Muscle of back (tissue), 13 donors: Measurements from ENCODE around the gene P4HB. TPM values are rescaled to one million over a fixed set of nuclear protein-coding genes. Genes with fewer than 3 reads are reported as not detected.

Experiments
- DNase-seq, 3 donors: peaks; one replicate each; pipeline versions ENCODE4 v3.0.0 to v3.0.0-alpha.2; 2013
- long read RNA-seq, 9 donors: transcript quantifications; one replicate each; lab custom pipeline, GENCODE V29; 2026
- polyA plus RNA-seq, 10 donors: library from polyadenylated mRNA; unstranded; fragments of 120-200 nt; gene quantifications; one replicate each; pipeline ENCODE4 v1.2.1, GENCODE V29; 2013; ENCODE audit not compliant: insufficient read length in 10 of 10

Gene P4HB
- 100 to 1,000 TPM; 359 to 534 (median 424) TPM for polyA plus RNA-seq
- long read RNA-seq, donor 1, transcript P4HB-204 (2 exons, 872 nt) = minor isoform, 15 of 125 reads
- long read RNA-seq, donor 1, transcript P4HB-201 (11 exons, 2,603 nt) = major isoform, 93 of 125 reads
- long read RNA-seq, donor 1, transcript P4HB-215 (3 exons, 493 nt) = minor isoform, 11 of 125 reads
- long read RNA-seq, donor 1, partial matches to known transcripts = 0 of 125 reads
- long read RNA-seq, donor 1, other reads (novel, unspliced or antisense) = 0 of 125 reads
- long read RNA-seq, donor 2, transcript P4HB-201 (11 exons, 2,603 nt) = major isoform, 77 of 96 reads
- long read RNA-seq, donor 2, transcript P4HB-204 (2 exons, 872 nt) = minor isoform, 5 of 96 reads
- long read RNA-seq, donor 2, partial matches to known transcripts = 0 of 96 reads
- long read RNA-seq, donor 2, other reads (novel, unspliced or antisense) = 5 of 96 reads
- long read RNA-seq, donor 3 = 0 reads
- long read RNA-seq, donor 4, transcript P4HB-204 (2 exons, 872 nt) = minor isoform, 6 of 102 reads
- long read RNA-seq, donor 4, transcript P4HB-208 (2 exons, 914 nt) = minor isoform, 5 of 102 reads
- long read RNA-seq, donor 4, transcript P4HB-201 (11 exons, 2,603 nt) = major isoform, 78 of 102 reads
- long read RNA-seq, donor 4, partial matches to known transcripts = 5 of 102 reads
- long read RNA-seq, donor 4, other reads (novel, unspliced or antisense) = 0 of 102 reads
- long read RNA-seq, donor 5, transcript P4HB-208 (2 exons, 914 nt) = minor isoform, 14 of 227 reads
- long read RNA-seq, donor 5, transcript P4HB-204 (2 exons, 872 nt) = minor isoform, 26 of 227 reads
- long read RNA-seq, donor 5, transcript P4HB-201 (11 exons, 2,603 nt) = major isoform, 111 of 227 reads
- long read RNA-seq, donor 5, transcript P4HB-210 (5 exons, 765 nt) = minor isoform, 10 of 227 reads
- long read RNA-seq, donor 5, partial matches to known transcripts = 46 of 227 reads
- long read RNA-seq, donor 5, other reads (novel, unspliced or antisense) = 10 of 227 reads
- long read RNA-seq, donor 6, transcript P4HB-201 (11 exons, 2,603 nt) = major isoform, 117 of 156 reads
- long read RNA-seq, donor 6, transcript P4HB-204 (2 exons, 872 nt) = minor isoform, 10 of 156 reads
- long read RNA-seq, donor 6, partial matches to known transcripts = 16 of 156 reads
- long read RNA-seq, donor 6, other reads (novel, unspliced or antisense) = 7 of 156 reads
- long read RNA-seq, donor 7, transcript P4HB-201 (11 exons, 2,603 nt) = major isoform, 78 of 106 reads
- long read RNA-seq, donor 7, transcript P4HB-204 (2 exons, 872 nt) = minor isoform, 5 of 106 reads
- long read RNA-seq, donor 7, partial matches to known transcripts = 14 of 106 reads
- long read RNA-seq, donor 7, other reads (novel, unspliced or antisense) = 0 of 106 reads
- long read RNA-seq, donor 8, transcript P4HB-204 (2 exons, 872 nt) = minor isoform, 9 of 103 reads
- long read RNA-seq, donor 8, transcript P4HB-201 (11 exons, 2,603 nt) = major isoform, 75 of 103 reads
- long read RNA-seq, donor 8, partial matches to known transcripts = 0 of 103 reads
- long read RNA-seq, donor 8, other reads (novel, unspliced or antisense) = 7 of 103 reads
- long read RNA-seq, donor 9, transcript P4HB-201 (11 exons, 2,603 nt) = major isoform, 16 of 25 reads
- long read RNA-seq, donor 9, transcript P4HB-204 (2 exons, 872 nt) = minor isoform, 7 of 25 reads
- long read RNA-seq, donor 9, partial matches to known transcripts = 0 of 25 reads
- long read RNA-seq, donor 9, other reads (novel, unspliced or antisense) = 0 of 25 reads

GRCh38 chr17:81859906-81860755 is at the start of gene P4HB:
Gene P4HB (minus strand): TSS chr17:81860535. CDS start chr17:81860471, 64 bp downstream.
- peak in 1 of 3 donors; percentile 48 for DNase-seq

GRCh38 chr17:81909231-81909630 is 48.9 kb upstream of the P4HB start:
- DNase-seq = no peak

- DNase-seq = no peak
Measured at GRCh38 chr17:81908793-81909192, 48.5 kb upstream of the P4HB start.

- no peak for DNase-seq
Measured at GRCh38 chr17:81907219-81908145, 47.1 kb upstream of the P4HB start.

DNA sequence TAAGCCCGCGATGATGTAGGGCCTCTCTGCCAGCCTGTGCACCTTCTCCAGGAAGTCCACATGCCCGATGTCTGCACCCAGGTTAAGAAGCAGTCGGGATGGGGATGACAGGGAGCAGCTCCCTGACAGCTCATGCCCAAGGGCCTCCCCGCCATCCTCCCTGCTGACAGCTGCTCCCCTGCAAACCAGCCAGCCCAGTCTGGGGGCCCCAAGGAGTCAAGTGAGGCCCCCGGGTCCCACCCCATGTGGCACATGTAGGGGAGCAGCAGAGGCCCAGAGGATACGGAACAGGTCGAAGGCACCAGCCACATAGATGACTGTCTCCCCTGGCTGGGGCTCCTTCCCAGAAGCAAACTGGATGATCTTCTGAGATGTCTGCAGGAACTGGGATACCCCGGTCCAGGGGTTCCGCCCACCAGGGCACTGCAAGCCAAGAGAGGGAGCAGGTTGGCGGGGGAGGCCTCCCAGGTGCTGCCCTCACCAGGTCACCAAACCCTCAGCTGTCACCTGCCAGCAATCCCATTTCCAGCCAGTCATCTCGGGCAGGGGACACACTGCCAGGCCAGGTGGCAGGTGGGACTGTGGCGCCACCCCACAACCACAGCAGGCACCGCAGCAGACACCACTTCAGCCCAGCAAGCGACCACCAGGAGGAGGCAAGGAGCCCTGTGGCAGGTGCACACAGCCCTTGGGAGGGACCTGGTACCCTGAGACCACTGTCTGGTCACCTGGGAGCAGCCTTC is 46.3 kb upstream of the P4HB start:
- no peak for DNase-seq

GRCh38 chr17:81905993-81906392 is 45.7 kb upstream of the P4HB start:
- no peak for DNase-seq

DNA sequence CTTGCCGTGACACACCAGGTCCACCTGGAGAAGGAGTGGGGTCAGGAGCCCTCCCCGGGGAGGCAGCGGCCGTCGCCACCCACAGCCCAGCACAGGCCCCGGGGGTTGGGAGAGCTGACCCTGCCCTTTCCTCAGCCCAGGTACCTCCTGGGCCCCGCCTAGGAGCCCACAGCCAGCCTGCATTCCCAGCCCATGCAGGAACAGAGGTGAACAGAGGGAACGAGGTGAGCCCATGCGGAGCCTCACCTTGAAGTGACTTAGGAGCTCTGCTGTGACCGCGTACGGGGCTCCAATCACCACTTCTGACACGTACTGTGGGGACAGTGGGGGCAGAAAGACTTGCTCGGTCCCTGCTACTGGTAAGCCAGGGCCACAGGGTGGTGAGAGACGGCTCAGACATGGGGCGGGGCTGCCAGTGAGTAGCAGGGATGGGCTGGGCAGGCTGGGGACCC is 45.1 kb upstream of the P4HB start:
- DNase-seq = no peak

GRCh38 chr17:81904600-81905423 is 44.5 kb upstream of the P4HB start:
- DNase-seq = no peak

DNA sequence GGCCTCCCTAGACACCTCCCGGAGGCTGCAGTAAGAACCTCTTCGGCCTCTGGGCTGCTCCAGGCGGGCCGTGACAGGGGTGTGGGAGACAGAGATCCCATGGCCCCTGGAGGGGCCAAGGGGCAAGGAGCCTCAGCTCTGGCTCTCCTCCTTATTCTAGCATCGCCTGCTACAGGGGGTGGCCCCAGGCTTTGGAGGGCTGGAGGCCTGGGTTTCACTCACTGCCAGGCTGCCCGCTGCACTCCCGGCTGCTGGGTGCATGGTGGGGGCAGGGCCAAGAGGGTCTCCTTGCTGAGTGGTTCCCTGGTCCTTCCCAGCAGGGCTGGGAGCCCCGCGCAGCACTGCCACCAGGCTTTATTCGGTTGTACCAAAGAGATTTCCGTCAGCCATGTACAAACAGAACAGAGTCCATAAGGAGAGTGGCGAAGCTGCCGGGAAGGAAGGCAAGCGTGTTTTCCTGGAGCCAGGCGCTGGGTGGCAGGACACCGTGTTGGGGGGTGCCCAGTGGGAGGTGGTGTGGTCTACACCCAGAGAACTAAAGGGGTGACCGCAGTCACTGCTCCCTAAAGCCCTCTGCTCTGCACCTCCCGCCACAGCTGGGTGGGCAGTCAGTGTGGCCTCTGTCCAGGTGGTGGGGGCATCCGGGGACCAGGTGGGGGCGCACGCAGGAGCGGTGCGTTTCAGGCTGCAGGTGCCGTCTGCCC is 43.7 kb upstream of the P4HB start:
- DNase-seq = no peak

DNA sequence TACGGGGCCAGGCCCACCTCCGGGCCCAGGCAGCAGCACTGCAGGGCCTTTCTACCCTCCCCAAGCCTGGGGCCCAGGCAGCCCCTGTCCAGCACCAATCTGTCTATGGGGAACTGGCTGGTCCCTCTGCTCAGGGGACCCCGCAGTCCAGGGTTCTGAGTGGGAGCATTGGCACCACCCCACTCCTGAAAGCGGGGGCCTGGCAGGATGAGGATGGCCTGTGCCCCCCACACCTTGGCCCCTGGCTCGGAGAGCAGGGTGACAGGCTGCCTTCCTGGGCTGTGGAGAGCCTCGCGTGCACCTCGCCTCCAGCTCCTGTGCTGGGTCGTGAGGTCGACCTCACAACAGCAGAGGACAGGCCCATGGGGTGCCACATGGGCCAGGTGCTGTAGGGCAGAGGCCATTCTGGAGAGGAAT is 43.1 kb upstream of the P4HB start:
- no peak for DNase-seq

- DNase-seq = no peak
Measured at GRCh38 chr17:81902653-81903414, 42.5 kb upstream of the P4HB start.

- peak in 1 of 3 donors; percentile 57 for DNase-seq
Measured at GRCh38 chr17:81902023-81902652, 41.8 kb upstream of the P4HB start, which contains the start of gene NPB. Gene NPB (plus strand): TSS chr17:81902238. CDS start chr17:81902278, 40 bp downstream.

DNA sequence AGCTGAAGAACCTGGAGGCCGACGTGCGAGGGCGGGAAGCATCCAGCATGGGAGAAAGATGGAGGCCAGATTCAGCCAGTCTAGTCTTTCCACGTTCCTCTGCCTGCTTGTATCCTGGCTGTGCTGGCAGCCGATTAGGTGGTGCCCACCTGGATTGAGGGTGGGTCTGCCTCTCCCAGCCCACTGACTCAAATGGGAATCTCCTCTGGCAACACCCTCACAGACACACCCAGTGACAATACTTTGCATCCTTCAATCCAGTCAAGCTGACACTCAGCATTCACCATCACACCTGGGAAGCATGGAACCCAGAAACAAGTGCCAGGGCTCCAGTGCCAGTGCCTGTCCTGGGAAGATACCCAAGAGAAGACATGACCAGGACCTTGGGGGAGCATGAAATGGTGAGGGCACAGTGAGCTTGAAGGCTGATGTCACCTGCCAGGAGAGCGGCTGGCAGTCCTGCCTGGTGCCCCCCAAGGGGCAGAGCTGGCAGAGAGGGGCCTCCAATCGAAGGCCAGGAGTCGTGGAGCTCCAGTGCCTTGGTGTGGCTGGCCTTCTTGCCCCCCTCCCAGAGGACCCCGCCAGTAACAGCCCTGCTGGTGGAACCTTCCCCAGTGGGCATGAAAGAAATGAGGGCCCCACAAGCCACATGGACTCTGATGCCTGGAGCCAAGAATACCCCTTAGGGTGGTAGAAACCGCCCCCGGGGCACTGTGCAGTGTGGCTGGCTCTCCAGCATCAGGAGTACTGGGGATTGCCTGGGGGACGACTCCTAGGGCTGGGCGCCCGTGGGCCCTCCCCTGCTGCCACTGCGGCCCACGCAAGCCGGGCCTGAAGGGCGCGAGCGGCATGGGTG is 41.1 kb upstream of the P4HB start:
- no peak for DNase-seq
